Mesendoderm (in vitro differentiated cells): ENCODE results near the gene KCNF1.

Experiments
- DNase-seq: peaks from one replicate; pipeline ENCODE4 v3.0.0; 2013
- H2AK5ac ChIP-seq: 2 replicates; pipeline ENCODE4 v1.6.1; 2013; ENCODE audit warnings: low read length, inconsistent platforms
- H2BK120ac ChIP-seq: 2 replicates; pipeline ENCODE4 v1.6.1; 2013; ENCODE audit warnings: low read depth, mild to moderate bottlenecking, low read length, moderate library complexity, mixed read lengths
- H2BK15ac ChIP-seq: replicated peaks from 2 replicates; pipeline ENCODE4 v1.6.1; 2013; ENCODE audit warnings: low read depth, mild to moderate bottlenecking, moderate library complexity
- H2BK5ac ChIP-seq: 2 replicates; pipeline ENCODE4 v1.6.1; 2013; ENCODE audit warnings: low read length, inconsistent platforms
- H3K18ac ChIP-seq: 2 replicates; pipeline ENCODE4 v1.6.1; 2013; ENCODE audit warnings: mild to moderate bottlenecking, low read length, mixed read lengths
- H3K23ac ChIP-seq: one replicate; pipeline ENCODE4 v1.6.1; 2013; ENCODE audit warnings: low read length
- H3K27ac ChIP-seq: 2 replicates; pipeline ENCODE4 v1.5.1; 2013; ENCODE audit warnings: low read depth, mild to moderate bottlenecking, inconsistent platforms, low read length, moderate library complexity
- H3K27me3 ChIP-seq: 2 replicates; pipeline ENCODE4 v1.6.1; 2013; ENCODE audit warnings: low read length, control low read depth, mild to moderate bottlenecking, inconsistent platforms; ENCODE audit not compliant: insufficient read depth, poor library complexity
- H3K36me3 ChIP-seq: 2 replicates; pipeline ENCODE4 v1.6.1; 2013; ENCODE audit warnings: low read length, inconsistent platforms; ENCODE audit not compliant: control insufficient read depth, insufficient read depth
- H3K4ac ChIP-seq: one replicate; pipeline ENCODE4 v1.6.1; 2013; ENCODE audit warnings: low read depth, mild to moderate bottlenecking, low read length, moderate library complexity
- H3K4me1 ChIP-seq: 2 replicates; pipeline ENCODE4 v1.6.1; 2013; ENCODE audit warnings: low read depth, low read length, inconsistent platforms; ENCODE audit not compliant: control insufficient read depth
- H3K4me2 ChIP-seq: 2 replicates; pipeline ENCODE4 v1.6.1; 2013; ENCODE audit warnings: low read length
- H3K4me3 ChIP-seq: 2 replicates; pipeline ENCODE4 v1.5.1; 2013; ENCODE audit warnings: mild to moderate bottlenecking, low read length
- H3K56ac ChIP-seq: one replicate; pipeline ENCODE4 v1.6.1; 2013; ENCODE audit warnings: low read length
- H3K79me1 ChIP-seq: 2 replicates; pipeline ENCODE4 v1.6.1; 2013; ENCODE audit warnings: low read length, inconsistent platforms
- H3K79me2 ChIP-seq: 2 replicates; pipeline ENCODE4 v1.6.1; 2013; ENCODE audit warnings: mild to moderate bottlenecking, low read length; ENCODE audit not compliant: control insufficient read depth, insufficient read depth
- H3K9ac ChIP-seq: 2 replicates; pipeline ENCODE4 v1.6.1; 2013; ENCODE audit warnings: low read length, inconsistent platforms
- H4K5ac ChIP-seq: one replicate; pipeline ENCODE4 v1.6.1; 2013; ENCODE audit warnings: low read length
- H4K8ac ChIP-seq: one replicate; pipeline ENCODE4 v1.6.1; 2013; ENCODE audit warnings: low read depth, mild to moderate bottlenecking, control low read depth, low read length, moderate library complexity
- WGBS: extraction: QIAGEN DNeasy Blood & Tissue Kit; methylation state at CpG from one replicate; pipeline ENCODE4 v1.1.7; 2013; ENCODE audit warnings: low lambda C conversion rate, missing lambda C conversion rate; ENCODE audit not compliant: insufficient coverage; ENCODE audit errors: extremely low coverage; 5-methylcytosine and 5-hydroxymethylcytosine counted together

The KCNF1 gene

GRCh38 chr2:10864861-10865636 lies 46.7 kb upstream of the KCNF1 start:
- no CpG with 5 or more reads among the region's 14 CpGs for WGBS
- H4K8ac ChIP-seq, result no peak overlapping the region

GRCh38 chr2:10865841-10866240 lies 45.9 kb upstream of the KCNF1 start:
- Histone ChIP-seq H3K4ac (no peak overlapping the region), H3K56ac (no peak overlapping the region), H3K27ac (no peak overlapping the region), H4K5ac (no peak overlapping the region), H3K79me2 (no peaks in the 10 kb centered on the region), H2BK120ac (no peak overlapping the region), H3K18ac (no peak overlapping the region), H3K79me1 (no peaks in the 10 kb centered on the region), H3K27me3 (no peaks in the 10 kb centered on the region), H2BK15ac (no peak overlapping the region), H3K23ac (no peak overlapping the region), H4K8ac (no peak overlapping the region), H3K9ac (no peak overlapping the region), H2AK5ac (no peak overlapping the region), H3K4me3 (no peak overlapping the region), H3K4me2 (no peak overlapping the region), H3K36me3 (no peaks in the 10 kb centered on the region), H2BK5ac (no peak overlapping the region), H3K4me1 (no peaks in the 10 kb centered on the region)
- no CpG with 5 or more reads among the region's 10 CpGs for WGBS
- DNase-seq, result no peak

More at GRCh38 chr2:10864861-10865636, 46.7 kb upstream of the KCNF1 start:
- H3K18ac ChIP-seq, result no peak overlapping the region
- no peak overlapping the region for H3K9ac ChIP-seq
- H3K23ac ChIP-seq, result no peak overlapping the region
- H3K27me3 ChIP-seq, result no peaks in the 10 kb centered on the region
- H2BK120ac ChIP-seq, result no peak overlapping the region
- H3K4me1 ChIP-seq, result no peaks in the 10 kb centered on the region
- no peak overlapping the region for H4K5ac ChIP-seq
- H2BK15ac ChIP-seq, result no peak overlapping the region
- H3K56ac ChIP-seq, result no peak overlapping the region
- no peak for DNase-seq
- H2BK5ac ChIP-seq, result no peak overlapping the region
- no peak overlapping the region for H3K4ac ChIP-seq
- no peak overlapping the region for H3K27ac ChIP-seq
- no peak overlapping the region for H3K4me2 ChIP-seq
- no peak overlapping the region for H3K4me3 ChIP-seq
- H3K36me3 ChIP-seq, result no peaks in the 10 kb centered on the region
- no peak overlapping the region for H2AK5ac ChIP-seq
- H3K79me2 ChIP-seq, result no peaks in the 10 kb centered on the region
- H3K79me1 ChIP-seq, result no peaks in the 10 kb centered on the region

GRCh38 chr2:10867692-10868420 lies 43.9 kb upstream of the KCNF1 start:
- Histone ChIP-seq H3K4me2 (no peak overlapping the region), H4K8ac (no peak overlapping the region), H3K4me3 (no peak overlapping the region), H2BK5ac (no peak overlapping the region), H3K56ac (no peak overlapping the region), H3K79me1 (no peaks in the 10 kb centered on the region), H3K27me3 (no peaks in the 10 kb centered on the region), H3K79me2 (no peaks in the 10 kb centered on the region), H2BK120ac (no peak overlapping the region), H3K4ac (no peak overlapping the region), H3K36me3 (no peaks in the 10 kb centered on the region), H3K18ac (no peak overlapping the region), H3K4me1 (no peaks in the 10 kb centered on the region), H3K23ac (no peak overlapping the region), H3K9ac (no peak overlapping the region), H2AK5ac (no peak overlapping the region), H3K27ac (no peak overlapping the region), H2BK15ac (no peak overlapping the region), H4K5ac (no peak overlapping the region)
- WGBS, result no CpG with 5 or more reads among the region's 6 CpGs
- no peak for DNase-seq

- Histone ChIP-seq H3K9ac (no peak overlapping the region), H2BK5ac (no peak overlapping the region), H3K27me3 (no peaks in the 10 kb centered on the region)
Measured at GRCh38 chr2:10868465-10869314, 43.0 kb upstream of the KCNF1 start.

GRCh38 chr2:10871978-10872377 lies 39.8 kb upstream of the KCNF1 start:
- no peaks in the 10 kb centered on the region for H3K79me1 ChIP-seq
- no peak for DNase-seq
- WGBS, result no CpG with 5 or more reads among the region's 1 CpG
- H3K4ac ChIP-seq, result no peak overlapping the region
- no peak overlapping the region for H3K18ac ChIP-seq
- H3K27me3 ChIP-seq, result no peaks in the 10 kb centered on the region
- H2BK5ac ChIP-seq, result no peak overlapping the region
- no peak overlapping the region for H3K4me2 ChIP-seq
- no peak overlapping the region for H3K56ac ChIP-seq
- H2AK5ac ChIP-seq, result no peak overlapping the region
- H3K9ac ChIP-seq, result no peak overlapping the region
- no peak overlapping the region for H2BK120ac ChIP-seq
- no peak overlapping the region for H3K27ac ChIP-seq
- no peak overlapping the region for H3K23ac ChIP-seq
- H3K4me1 ChIP-seq, result peaks cover 2% of the 10 kb centered on the region
- no peaks in the 10 kb centered on the region for H3K79me2 ChIP-seq
- no peak overlapping the region for H4K5ac ChIP-seq
- no peak overlapping the region for H4K8ac ChIP-seq
- no peak overlapping the region for H3K4me3 ChIP-seq
- H3K36me3 ChIP-seq, result no peaks in the 10 kb centered on the region
- no peak overlapping the region for H2BK15ac ChIP-seq

More at GRCh38 chr2:10868465-10869314, 43.0 kb upstream of the KCNF1 start:
- Histone ChIP-seq H3K4ac (no peak overlapping the region), H3K4me3 (no peak overlapping the region), H2BK120ac (no peak overlapping the region), H3K27ac (no peak overlapping the region), H4K8ac (no peak overlapping the region), H3K79me2 (no peaks in the 10 kb centered on the region), H3K56ac (no peak overlapping the region), H3K18ac (no peak overlapping the region), H2AK5ac (no peak overlapping the region), H4K5ac (no peak overlapping the region), H3K79me1 (no peaks in the 10 kb centered on the region), H2BK15ac (no peak overlapping the region), H3K36me3 (no peaks in the 10 kb centered on the region), H3K23ac (no peak overlapping the region), H3K4me1 (peaks cover 2% of the 10 kb centered on the region), H3K4me2 (no peak overlapping the region)
- DNase-seq, result no peak
- WGBS, result no CpG with 5 or more reads among the region's 15 CpGs
